Hindlimb muscle (tissue), 1 donor: Measurements from ENCODE around the gene ATP4A. TPM values are rescaled to one million over a fixed set of nuclear protein-coding genes. Genes with fewer than 3 reads are reported as not detected.

Experiments used
- DNase-seq: peaks from one replicate; pipeline ENCODE4 v3.0.0-alpha.2; 2013
- polyA plus RNA-seq: library from polyadenylated mRNA; unstranded; fragments of 120-200 nt; gene quantifications from one replicate; pipeline ENCODE4 v1.2.1, GENCODE V29; 2013; ENCODE audit not compliant: insufficient read length

ATP4A gene
- polyA plus RNA-seq, 1 donor = not detected

GRCh38 chr19:35565016-35565856 is 1.8 kb upstream of the ATP4A start:
- DNase-seq = no peak

GRCh38 chr19:35562776-35563175 is 682 bp downstream of the ATP4A start:
- no peak for DNase-seq

- DNase-seq = no peak
Observed at GRCh38 chr19:35562336-35562735, 1.1 kb downstream of the ATP4A start.

GRCh38 chr19:35561436-35561835 is 2.0 kb downstream of the ATP4A start:
- DNase-seq = no peak

- DNase-seq = no peak
Observed at GRCh38 chr19:35560677-35561076, 2.8 kb downstream of the ATP4A start.

GRCh38 chr19:35560271-35560670 is 3.2 kb downstream of the ATP4A start:
- no peak for DNase-seq

- no peak for DNase-seq
Observed at GRCh38 chr19:35559781-35560180, 3.7 kb downstream of the ATP4A start.

- DNase-seq = no peak
Observed at GRCh38 chr19:35559281-35559659, 4.2 kb downstream of the ATP4A start.

- DNase-seq = no peak
Observed at GRCh38 chr19:35558400-35559280, 4.8 kb downstream of the ATP4A start.

- peak; percentile 28 for DNase-seq
Observed at GRCh38 chr19:35557539-35558399, 5.7 kb downstream of the ATP4A start.

- DNase-seq = no peak
Observed at GRCh38 chr19:35556846-35557538, 6.5 kb downstream of the ATP4A start.

- no peak for DNase-seq
Observed at GRCh38 chr19:35556025-35556590, 7.3 kb downstream of the ATP4A start.

- DNase-seq = no peak
Observed at GRCh38 chr19:35555301-35556005, 8.0 kb downstream of the ATP4A start.

GRCh38 chr19:35554076-35554475 is 9.4 kb downstream of the ATP4A start:
- DNase-seq = no peak

- no peak for DNase-seq
Observed at GRCh38 chr19:35553385-35554000, 10.0 kb downstream of the ATP4A start.

- DNase-seq = no peak
Observed at GRCh38 chr19:35552534-35553384, 10.7 kb downstream of the ATP4A start.

- DNase-seq = no peak
Observed at GRCh38 chr19:35551091-35551810, 12.2 kb downstream of the ATP4A start.

GRCh38 chr19:35549879-35550523 is 13.5 kb downstream of the ATP4A start:
- DNase-seq = no peak
